OCI-LY1 (cell line): Measurements from ENCODE around the gene RGS7.
"Not testable (repeated sequence)": the region's sequence is repeated elsewhere in the genome, so short reads cannot be mapped to it uniquely, and the experiment has no call there.

Experiments used
- H2AFZ ChIP-seq: fragments of 200-600 bp; sonication (generic), shearing (Covaris generic); 2 replicates; pipeline ENCODE4 v1.6.0; 2014; ENCODE audit warnings: antibody characterized with exemption, mild to moderate bottlenecking, low read length
- H3F3A ChIP-seq: fragments of 200-600 bp; sonication (generic), shearing (Covaris generic); 2 replicates; pipeline ENCODE4 v1.6.0; 2014; ENCODE audit warnings: mild to moderate bottlenecking, antibody characterized with exemption, low read length, moderate library complexity; ENCODE audit not compliant: insufficient read depth
- H3K27ac ChIP-seq: fragments of 200-600 bp; sonication (generic); 2 replicates; pipeline ENCODE4 v1.5.1; 2014; ENCODE audit warnings: low read length, mixed run types, mild to moderate bottlenecking, low read depth; ENCODE audit not compliant: poor library complexity, severe bottlenecking
- H3K27me3 ChIP-seq: fragments of 200-600 bp; sonication (generic); 2 replicates; pipeline ENCODE4 v1.6.0; 2014; ENCODE audit warnings: antibody characterized with exemption, mild to moderate bottlenecking, low read length, moderate library complexity; ENCODE audit not compliant: insufficient read depth
- H3K36me3 ChIP-seq: fragments of 200-600 bp; sonication (generic); 2 replicates; pipeline ENCODE4 v1.6.1; 2014; ENCODE audit warnings: mild to moderate bottlenecking, antibody characterized with exemption, low read length, moderate library complexity, mixed read lengths; ENCODE audit not compliant: insufficient read depth
- H3K4me1 ChIP-seq: fragments of 200-600 bp; sonication (generic); 2 replicates; pipeline ENCODE4 v1.5.1; 2014; ENCODE audit warnings: mild to moderate bottlenecking, low read length, moderate library complexity; ENCODE audit not compliant: insufficient read depth, severe bottlenecking
- H3K4me2 ChIP-seq: fragments of 200-600 bp; sonication (generic), shearing (Covaris generic); 2 replicates; pipeline ENCODE4 v1.6.1; 2014; ENCODE audit warnings: low read length
- H3K4me3 ChIP-seq: fragments of 200-600 bp; sonication (generic); 2 replicates; pipeline ENCODE4 v1.5.1; 2014; ENCODE audit warnings: low read length, low read depth, mild to moderate bottlenecking, mixed read lengths; ENCODE audit not compliant: poor library complexity, severe bottlenecking
- H3K79me2 ChIP-seq: fragments of 200-600 bp; shearing (Covaris generic); 2 replicates; pipeline ENCODE4 v1.6.1; 2016; ENCODE audit warnings: mixed run types, low read length, mixed read lengths; ENCODE audit not compliant: insufficient read depth
- H3K9ac ChIP-seq: fragments of 200-600 bp; sonication (generic), shearing (Covaris generic); 2 replicates; pipeline ENCODE4 v1.6.1; 2014; ENCODE audit warnings: mild to moderate bottlenecking, low read length, mixed read lengths
- H3K9me2 ChIP-seq: fragments of 200-600 bp; sonication (generic), shearing (Covaris generic); 2 replicates; pipeline ENCODE4 v1.6.1; 2014; ENCODE audit warnings: low read depth, mild to moderate bottlenecking, low read length, mixed read lengths
- H3K9me3 ChIP-seq: fragments of 200-600 bp; shearing (Covaris generic); 2 replicates; pipeline ENCODE4 v1.6.1; 2014; ENCODE audit warnings: low read length, mixed read lengths
- H4K20me1 ChIP-seq: fragments of 200-600 bp; sonication (generic), shearing (Covaris generic); 2 replicates; pipeline ENCODE4 v1.6.0; 2016; ENCODE audit warnings: mild to moderate bottlenecking, low read length; ENCODE audit not compliant: insufficient read depth
- CTCF ChIP-seq: fragments of 200-600 bp; sonication (generic), shearing (Covaris generic); IDR thresholded peaks from 2 replicates; pipeline ENCODE4 v1.5.1; 2017; ENCODE audit warnings: mild to moderate bottlenecking, antibody characterized with exemption, low read length, moderate library complexity, mixed read lengths
- EZH2 ChIP-seq: fragments of 200-600 bp; sonication (generic), shearing (Covaris generic); IDR thresholded peaks from 2 replicates; pipeline ENCODE4 v1.8.0; 2017; ENCODE audit warnings: borderline replicate concordance, mixed run types, mild to moderate bottlenecking, antibody characterized with exemption, low read length, moderate library complexity, mixed read lengths

Gene RGS7

GRCh38 chr1:241308471-241308870, 48.5 kb downstream of the RGS7 start:
- Histone ChIP-seq H4K20me1 (no peaks in the 10 kb centered on the region), H3K9ac (no peak overlapping the region), H3K27me3 (no peaks in the 10 kb centered on the region), H3K36me3 (no peaks in the 10 kb centered on the region), H3K4me3 (no peak overlapping the region), H2AFZ (no peak overlapping the region), H3K9me2 (no peaks in the 10 kb centered on the region), H3K27ac (no peak overlapping the region), H3F3A (no peaks in the 10 kb centered on the region), H3K4me2 (no peak overlapping the region), H3K4me1 (no peaks in the 10 kb centered on the region), H3K9me3 (no peaks in the 10 kb centered on the region), H3K79me2 (no peaks in the 10 kb centered on the region)
- TF ChIP-seq EZH2 (no peak), CTCF (no peak)

- no peak overlapping the region for H3K4me3 ChIP-seq
- no peaks in the 10 kb centered on the region for H3K79me2 ChIP-seq
- H3K27me3 ChIP-seq: no peaks in the 10 kb centered on the region
- no peak overlapping the region for H3K4me2 ChIP-seq
- H3F3A ChIP-seq: no peaks in the 10 kb centered on the region
- no peak overlapping the region for H3K27ac ChIP-seq
- no peak overlapping the region for H2AFZ ChIP-seq
- no peaks in the 10 kb centered on the region for H3K4me1 ChIP-seq
- H3K9me2 ChIP-seq: no peaks in the 10 kb centered on the region
- no peaks in the 10 kb centered on the region for H3K9me3 ChIP-seq
- H3K36me3 ChIP-seq: no peaks in the 10 kb centered on the region
- no peak overlapping the region for H3K9ac ChIP-seq
- H4K20me1 ChIP-seq: no peaks in the 10 kb centered on the region
- TF ChIP-seq CTCF: no peak
- no peak for TF ChIP-seq EZH2
These were observed 49.0 kb downstream of the RGS7 start for GRCh38 chr1:241308011-241308410.

DNA sequence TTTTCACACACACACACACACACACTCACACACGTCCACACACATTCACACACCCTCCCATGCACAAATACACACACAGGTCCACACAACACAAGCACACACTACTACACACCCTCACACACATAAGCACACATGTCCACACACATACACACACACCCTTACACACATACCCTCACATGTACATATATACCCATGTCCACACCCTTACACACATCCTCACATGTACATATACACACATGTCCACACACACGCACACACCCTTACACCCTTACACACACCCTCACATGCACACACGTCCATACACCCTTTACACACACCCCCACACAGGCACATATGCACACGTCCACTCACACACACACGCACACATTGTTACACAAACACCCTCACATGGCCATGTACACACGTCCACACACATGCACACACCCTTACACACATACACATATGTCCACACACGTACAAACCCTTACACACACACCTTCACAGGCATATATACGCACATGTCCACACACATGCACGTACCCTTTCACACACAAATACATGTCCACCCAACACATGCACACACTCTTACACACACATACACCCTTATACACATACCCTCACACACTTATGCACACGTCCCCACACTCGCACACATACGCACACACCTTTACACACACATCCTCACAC, 50.7 kb downstream of the RGS7 start:
- no peaks in the 10 kb centered on the region for H3F3A ChIP-seq
- no peak overlapping the region for H2AFZ ChIP-seq
- no peaks in the 10 kb centered on the region for H3K9me3 ChIP-seq
- no peak overlapping the region for H3K27ac ChIP-seq
- no peak overlapping the region for H3K4me3 ChIP-seq
- no peaks in the 10 kb centered on the region for H3K27me3 ChIP-seq
- no peaks in the 10 kb centered on the region for H3K79me2 ChIP-seq
- H3K4me2 ChIP-seq: no peak overlapping the region
- TF ChIP-seq CTCF (no peak), EZH2 (no peak)
- H3K9ac ChIP-seq: no peak overlapping the region
- no peaks in the 10 kb centered on the region for H4K20me1 ChIP-seq
- no peaks in the 10 kb centered on the region for H3K4me1 ChIP-seq
- H3K9me2 ChIP-seq: no peaks in the 10 kb centered on the region
- no peaks in the 10 kb centered on the region for H3K36me3 ChIP-seq

- not testable (repeated sequence) for H3K9me2 ChIP-seq, H3K79me2 ChIP-seq, H3K27ac ChIP-seq, H3K4me3 ChIP-seq, H3K9me3 ChIP-seq, H3K36me3 ChIP-seq, H3K9ac ChIP-seq, H2AFZ ChIP-seq, H3K27me3 ChIP-seq, H4K20me1 ChIP-seq, H3K4me2 ChIP-seq, H3K4me1 ChIP-seq, H3F3A ChIP-seq
These were observed 55.0 kb downstream of the RGS7 start for GRCh38 chr1:241302024-241302423.
